NCI-H2196 treated with DMSO at 0.1 percent for 48 hours (cell line): ENCODE measurements around the gene STIP1.
"Not testable (repeated sequence)": the region's sequence is repeated elsewhere in the genome, so short reads cannot be mapped to it uniquely, and the experiment has no call there.

ENCODE experiments used
- DNase-seq: peaks from one replicate; lab custom pipeline; 2025; ENCODE audit not compliant: unreplicated experiment; lab: John Stamatoyannopoulos, UW

The STIP1 gene

DNA sequence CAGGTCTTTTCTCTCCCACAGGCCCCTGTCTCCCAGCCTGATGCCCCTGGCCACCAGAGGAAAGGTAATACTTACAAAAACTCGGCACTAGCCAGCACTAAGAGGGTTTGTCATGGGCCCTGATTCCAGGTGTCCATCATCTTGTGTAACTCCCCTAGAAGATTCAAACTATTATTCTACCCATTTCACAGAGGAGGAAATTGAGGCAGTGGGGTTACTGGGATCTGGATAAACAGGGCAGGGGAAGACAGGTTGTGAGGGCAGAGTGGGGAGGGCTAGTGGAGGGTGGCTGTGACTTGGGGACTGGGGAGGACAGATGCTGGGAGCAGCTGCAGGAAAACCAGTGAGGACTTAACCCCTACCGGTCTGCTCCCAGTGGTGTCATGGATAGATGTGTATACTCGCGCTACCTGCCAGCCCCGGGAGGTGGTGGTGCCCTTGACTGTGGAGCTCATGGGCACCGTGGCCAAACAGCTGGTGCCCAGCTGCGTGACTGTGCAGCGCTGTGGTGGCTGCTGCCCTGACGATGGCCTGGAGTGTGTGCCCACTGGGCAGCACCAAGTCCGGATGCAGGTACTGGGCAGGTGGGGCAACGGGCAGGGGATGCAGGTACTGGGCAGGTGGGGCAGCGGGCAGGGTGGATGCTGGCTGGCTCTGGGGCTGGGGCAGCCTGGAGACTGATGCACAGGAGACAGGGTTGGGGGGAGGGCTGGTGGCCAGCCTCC, 49.6 kb downstream of the STIP1 start:
- no peak for DNase-seq

DNA sequence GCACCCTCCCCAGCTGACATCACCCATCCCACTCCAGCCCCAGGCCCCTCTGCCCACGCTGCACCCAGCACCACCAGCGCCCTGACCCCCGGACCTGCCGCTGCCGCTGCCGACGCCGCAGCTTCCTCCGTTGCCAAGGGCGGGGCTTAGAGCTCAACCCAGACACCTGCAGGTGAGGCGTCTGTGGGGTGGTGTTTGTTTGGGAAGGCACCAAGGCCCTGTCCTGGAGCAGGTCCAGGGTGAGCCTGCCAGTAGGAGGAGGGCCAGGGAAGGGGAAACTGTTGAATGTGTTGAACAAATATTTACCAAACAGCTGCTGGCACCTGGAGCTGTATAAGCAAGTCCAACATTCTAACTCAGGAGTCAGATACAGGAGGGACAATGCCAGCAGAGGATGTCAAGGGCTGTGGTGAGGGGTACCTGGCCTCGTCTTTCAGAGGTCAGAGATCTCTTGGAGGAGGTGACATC, 51.5 kb downstream of the STIP1 start:
- DNase-seq: peak; percentile 95

DNA sequence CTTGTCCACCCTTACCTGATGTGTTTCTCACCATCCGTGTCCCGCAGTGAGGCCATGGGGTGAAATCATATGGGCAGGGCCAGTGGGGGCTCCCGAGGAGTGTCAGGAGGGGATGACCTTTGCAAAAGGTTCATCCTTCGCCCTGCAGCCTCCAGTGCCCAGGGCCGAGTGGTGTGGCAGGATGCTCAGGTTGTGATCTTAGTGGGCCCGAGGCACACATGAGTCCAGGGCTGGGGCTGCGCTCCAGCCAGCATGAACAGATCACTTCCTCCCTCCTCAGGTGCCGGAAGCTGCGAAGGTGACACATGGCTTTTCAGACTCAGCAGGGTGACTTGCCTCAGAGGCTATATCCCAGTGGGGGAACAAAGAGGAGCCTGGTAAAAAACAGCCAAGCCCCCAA, 52.1 kb downstream of the STIP1 start:
- DNase-seq: no peak

DNA sequence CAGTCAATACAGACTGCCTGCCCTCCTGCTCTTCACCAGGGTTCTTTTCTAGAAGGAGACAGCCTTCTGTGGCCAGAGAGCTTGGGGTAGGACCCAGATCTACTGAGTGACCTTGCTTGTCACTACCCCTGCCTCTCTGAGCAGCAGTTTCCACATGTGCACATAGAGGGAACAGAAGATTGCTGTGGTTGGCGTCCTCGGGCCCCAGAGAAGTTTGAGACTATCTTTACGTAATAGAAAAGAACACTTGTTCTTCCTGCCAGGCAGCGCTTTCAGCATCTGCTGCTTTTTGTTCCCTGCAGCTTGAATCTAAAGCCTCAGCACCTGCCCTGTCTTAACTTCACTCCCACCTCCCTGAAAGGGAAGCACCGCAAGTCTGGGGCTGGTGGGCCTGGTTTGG, 53.0 kb downstream of the STIP1 start:
- DNase-seq: no peak

DNA sequence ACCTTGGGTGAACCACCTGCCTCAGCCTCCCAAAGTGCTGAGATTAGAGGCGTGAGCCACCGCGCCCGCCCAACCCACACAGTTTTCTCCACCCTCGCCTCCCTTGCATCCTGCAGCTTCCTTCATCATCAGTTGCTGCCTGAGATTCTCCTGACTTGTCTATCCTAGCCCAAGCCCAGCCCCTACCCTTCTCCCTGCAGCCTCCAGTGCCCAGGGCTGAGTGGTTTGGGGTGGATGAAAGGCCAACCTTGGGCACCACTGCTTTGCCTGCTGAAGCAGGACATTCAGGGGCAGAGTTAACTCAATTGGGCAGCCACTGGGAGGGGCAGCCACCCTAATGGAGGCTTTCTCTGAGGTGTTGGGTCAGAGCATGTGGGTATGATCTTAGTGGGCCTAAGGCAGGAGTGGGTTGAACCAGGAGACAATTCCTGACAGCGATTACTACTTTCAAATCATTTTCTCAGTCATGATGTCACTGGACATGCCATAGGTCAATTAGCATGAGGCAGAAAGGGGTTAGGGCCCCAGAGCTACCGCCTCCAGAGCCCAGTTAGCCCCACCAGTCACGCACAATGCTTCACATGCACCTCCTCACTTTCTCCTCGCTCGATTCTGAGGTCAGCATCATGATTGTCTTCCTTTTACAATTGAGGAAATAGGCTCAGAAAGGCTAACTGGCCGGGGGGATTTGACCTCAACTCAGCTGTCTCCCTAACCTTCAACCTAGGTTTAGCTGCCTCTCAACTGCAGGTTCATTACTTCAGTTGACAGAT, 53.9 kb downstream of the STIP1 start:
- no peak for DNase-seq

DNA sequence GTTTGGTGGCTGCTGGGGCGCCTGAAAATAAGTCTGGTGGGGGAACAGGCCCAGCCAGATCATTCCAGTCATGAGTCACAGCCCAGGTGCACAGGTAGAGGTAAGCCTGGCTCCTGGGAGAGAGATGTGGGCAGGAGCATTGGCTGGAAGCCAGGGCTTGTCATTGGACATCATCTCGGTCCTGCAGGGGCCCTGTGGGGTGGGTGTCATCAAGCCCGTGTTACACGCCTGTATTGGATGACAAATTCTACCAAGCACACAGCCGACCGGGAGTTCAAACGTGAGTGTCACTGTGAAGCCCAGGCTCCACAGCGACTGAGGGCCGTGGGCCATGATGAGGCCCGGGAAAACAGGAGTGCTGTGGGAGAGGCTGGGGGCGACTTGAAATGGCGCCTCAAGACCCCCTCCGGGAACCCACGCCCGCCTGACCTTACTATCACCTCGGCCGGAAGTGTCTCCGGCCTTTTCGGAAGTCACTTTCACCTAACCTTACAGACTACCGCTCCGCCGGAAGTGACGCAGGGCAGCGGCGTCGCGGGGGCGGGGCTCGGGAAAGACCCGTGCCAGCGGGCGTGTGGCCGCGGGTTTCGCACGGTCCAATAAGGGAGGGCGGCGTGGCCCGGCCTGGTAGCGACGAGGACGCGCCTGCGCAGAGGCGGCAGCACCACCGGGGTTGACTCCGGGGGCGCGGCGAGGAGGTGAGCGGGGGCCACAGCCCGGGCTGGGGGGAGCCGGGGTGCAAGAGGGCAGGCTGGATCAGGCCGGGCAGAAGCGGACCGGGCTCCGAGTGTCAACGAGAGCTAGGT, 54.7 kb downstream of the STIP1 start, which contains the start of gene FKBP2:
FKBP2 (plus strand) TSS at position 661 of the 806 bp plus-strand sequence. CDS start 1,293 bp downstream, outside the sequence.
- DNase-seq: peak; percentile 95

DNA sequence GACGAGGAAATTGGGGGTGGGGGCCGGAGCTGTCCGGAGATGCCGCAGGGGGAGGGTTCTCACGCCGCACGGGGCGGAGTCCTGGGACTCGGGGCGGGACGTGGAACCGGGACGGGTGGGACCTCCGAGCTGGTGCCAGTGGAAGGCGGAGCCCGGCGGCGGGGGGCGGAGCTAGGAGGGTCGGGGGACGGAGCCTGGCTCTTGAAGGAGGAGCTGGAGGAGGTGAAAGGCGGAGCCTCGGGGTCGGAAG, 55.2 kb downstream of the STIP1 start:
- peak; percentile 94 for DNase-seq

DNA sequence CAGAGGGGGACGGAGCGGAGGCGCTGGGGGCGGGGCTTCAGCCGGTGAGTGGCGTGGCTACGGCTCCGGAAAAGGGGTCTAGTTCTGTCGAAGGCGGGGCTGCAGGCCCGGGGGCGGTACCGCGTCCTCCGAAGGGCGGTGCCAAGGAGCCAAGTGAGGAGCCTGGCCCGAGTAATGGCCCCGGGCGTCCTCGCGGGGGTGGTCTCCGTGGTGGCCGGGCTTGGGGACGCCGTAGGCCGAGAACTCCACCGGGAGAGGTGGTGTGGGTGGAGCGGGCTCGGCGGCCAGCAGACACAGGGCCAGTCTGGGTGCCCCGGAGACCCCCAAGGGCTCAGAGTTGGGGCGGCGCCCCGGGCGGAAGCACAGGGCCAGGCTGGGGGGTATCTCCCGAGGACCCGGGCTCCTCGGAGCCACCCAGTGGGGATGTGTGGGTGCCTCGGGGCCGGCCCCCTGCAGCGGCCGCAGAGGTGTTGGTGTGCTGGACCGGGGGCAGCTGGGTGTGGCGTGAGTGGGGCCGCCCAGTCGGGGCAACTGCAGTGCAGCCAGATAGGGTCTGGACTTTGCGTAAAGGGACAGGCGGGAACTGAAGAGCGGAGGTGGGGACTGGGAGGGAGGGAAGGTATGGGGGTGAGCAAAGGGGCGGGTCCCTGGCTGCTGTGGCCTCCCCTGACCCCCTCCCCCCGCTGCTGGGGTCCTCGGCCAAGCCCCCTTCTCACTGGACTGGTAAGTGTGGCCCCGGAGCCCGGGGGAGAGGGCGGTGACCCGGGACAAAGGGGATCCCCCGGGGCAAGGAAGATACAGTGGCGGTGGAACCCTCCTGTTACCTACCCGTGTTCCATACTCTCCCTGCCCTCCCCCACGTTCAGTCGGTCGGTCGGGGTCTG, 55.8 kb downstream of the STIP1 start:
- DNase-seq: no peak

DNA sequence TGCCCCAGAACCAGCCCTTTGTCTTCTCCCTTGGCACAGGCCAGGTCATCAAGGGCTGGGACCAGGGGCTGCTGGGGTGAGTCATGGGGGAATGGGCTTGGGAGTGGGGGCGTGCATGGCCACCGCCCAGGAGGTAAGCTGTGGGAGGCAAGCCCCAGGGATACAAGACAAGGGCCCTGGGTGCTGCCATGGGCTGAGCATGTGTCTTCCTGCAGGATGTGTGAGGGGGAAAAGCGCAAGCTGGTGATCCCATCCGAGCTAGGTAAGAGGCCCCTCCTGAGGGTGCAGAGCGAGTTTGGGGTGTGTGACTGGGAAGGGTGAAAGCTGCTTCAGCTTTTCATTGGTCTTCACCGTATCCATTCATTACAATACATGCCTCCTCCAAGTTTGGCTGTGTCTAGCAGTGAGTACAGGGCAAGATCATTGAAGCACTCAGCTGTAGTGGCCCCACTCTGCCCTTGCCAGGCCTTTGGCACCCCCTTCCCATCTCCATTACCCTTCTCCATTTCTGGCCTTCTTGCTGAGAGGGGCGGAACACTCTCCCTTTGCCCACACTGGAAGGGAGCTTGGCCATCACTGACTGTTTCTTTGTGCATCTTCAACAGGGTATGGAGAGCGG, 57.4 kb downstream of the STIP1 start:
- no peak for DNase-seq

DNA sequence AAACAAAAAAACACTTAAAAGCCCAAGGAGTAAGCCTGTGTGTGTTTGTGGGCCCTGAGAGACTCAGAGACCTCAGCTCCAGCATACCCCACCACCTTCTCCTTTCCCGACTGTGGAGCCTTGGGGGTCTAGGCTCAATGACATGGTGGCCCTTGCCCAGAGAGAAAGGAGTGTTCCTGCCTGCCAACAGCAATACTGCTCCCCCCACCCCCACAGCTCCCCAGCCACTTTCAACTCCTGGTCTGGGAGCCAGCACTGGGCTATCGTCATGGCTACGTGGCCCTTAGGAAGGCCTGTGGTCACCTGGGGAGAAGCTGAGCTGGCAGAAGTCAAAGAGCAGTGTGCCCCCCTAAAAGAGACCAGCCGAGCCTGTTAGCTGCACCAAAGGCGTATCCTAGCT, 58.1 kb downstream of the STIP1 start:
- no peak for DNase-seq

DNA sequence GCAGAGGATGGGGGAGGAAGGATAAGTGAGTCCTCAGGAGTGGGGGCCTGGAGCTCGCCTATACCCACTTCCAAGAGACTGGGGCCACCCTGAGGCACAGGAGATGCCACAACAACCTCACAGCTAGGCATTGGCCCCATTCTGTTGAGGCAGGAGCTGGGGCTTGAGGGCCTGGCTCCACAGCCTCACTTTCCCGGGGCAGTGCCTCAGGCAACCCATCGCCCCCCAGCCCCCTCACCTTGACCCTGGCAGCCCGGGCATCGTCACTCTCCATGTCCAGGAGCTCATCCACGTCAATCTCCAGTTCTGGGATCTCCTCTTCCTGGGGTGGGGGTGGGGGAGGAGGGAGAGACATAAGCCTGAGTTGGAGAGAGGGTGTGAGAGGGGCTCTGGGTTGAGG, 59.0 kb downstream of the STIP1 start:
- DNase-seq: no peak

DNA sequence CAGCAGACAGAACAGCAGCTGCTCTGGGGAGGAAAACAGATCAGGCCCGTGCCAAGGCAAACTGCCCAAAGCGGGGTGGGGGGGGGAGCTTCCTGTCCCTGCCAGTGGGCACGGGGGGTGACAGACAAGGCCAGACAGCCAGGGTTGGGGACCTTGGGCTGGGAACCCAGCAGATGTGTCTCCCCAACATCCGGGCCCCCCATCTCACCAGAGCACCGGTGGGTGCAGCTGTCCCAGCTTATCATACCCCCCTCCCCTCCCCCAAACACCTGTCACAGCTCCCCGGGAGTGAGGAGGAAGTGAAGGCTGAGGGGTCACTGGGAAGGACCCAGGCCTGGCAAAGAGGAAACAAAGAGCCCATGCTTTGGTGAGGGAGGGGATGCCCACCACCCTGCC, 59.4 kb downstream of the STIP1 start:
- DNase-seq: peak; percentile 30

DNA sequence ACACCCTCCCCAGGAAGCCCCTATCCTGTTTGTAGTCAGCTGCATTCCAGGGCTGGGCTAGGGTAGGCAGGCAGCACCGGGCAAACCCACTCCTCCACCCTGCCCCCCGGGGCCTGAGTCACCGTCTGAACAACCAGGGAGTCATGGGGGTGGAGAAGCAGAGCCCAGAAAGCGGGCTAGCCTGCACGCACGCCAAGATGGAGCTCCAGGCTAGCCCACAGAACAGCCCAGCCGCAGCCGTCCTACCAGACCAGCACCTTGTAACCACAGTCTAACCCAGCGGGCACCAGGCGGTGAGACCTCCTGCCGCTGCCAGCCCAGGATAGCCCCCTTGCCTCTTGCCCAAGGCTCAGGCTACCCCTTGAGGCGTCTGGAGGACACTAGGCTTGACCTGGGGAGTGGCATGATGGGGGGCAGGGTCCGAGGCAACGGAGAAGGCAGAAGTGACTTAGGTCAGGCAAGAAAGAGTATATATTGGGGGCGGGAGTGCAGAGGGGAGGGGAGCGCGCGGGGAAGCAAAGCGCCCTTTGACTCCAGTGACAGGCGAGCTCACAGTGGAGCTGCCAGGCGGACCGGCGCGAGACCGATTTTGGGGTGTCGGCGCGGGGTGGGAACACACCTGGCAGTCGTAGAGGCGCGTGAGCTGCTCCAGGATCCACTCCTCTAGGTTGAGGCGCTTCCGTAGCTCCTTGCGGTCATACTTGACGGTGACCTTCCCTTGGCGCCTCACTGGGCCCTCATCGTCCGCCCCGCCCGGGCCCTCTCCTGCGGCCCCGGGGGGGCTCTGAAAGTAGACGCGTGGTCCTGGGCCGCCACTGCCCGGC, 60.0 kb downstream of the STIP1 start:
- DNase-seq: peak; percentile 37

DNA sequence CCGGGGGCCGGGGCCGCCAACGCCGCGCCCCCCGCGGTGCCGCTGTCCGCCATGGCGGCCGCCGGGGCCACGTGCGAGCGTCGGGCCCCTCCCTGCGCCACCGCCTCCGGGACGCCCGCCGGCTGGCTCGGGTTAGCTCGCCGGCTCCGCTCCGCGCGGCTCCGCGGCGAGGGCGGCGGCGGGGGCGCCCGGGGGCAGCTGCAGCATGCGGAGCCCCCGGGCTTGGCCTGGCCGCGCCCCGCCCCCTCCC, 60.6 kb downstream of the STIP1 start:
- DNase-seq: not testable (repeated sequence)

DNA sequence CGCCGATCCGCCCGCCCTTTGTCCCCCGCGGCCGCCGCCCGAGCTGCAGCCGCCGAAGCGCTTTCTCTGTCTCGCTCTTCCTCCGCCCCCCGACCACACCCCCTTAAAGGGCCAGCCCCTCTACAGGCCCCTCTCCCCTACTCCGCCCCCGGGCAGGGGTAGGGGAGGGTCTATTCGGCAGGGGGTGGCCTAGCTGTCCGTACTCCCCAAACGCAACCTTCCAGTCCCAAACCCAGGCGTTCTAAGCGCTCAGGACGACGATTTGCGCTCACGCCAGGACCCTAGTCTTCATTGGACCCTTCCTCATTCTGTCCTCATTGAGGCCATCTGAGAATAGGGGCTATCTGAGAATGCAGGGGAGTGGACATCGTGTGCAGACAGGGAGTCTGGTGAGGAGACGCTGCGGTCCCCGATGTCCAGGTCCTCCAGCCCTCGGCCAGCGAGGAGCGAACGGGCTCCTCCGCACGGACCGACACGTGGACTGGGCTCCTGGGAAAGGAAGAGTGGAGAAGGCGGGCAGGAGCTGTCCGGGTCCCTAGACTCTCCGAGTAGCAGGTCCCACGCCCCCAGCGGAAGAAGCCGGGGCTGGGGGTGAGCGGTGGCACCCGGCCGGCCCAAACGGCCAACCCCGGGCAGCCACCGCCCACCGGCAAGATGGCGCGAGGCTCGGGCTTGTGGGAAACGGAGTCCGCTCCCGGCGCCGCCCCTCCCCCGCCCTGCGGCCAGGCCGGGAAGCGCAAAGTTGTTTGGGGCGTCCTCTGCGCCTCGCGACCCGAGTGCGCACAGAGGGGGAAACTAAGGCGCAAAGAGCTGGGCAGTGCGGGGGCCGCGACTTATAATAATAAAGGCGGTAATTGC, 61.1 kb downstream of the STIP1 start, which contains the start of gene PPP1R14B:
PPP1R14B (minus strand) TSS at position 73 of the 858 bp plus-strand sequence. CDS start 270 bp downstream, outside the sequence.
- peak; percentile 76 for DNase-seq

DNA sequence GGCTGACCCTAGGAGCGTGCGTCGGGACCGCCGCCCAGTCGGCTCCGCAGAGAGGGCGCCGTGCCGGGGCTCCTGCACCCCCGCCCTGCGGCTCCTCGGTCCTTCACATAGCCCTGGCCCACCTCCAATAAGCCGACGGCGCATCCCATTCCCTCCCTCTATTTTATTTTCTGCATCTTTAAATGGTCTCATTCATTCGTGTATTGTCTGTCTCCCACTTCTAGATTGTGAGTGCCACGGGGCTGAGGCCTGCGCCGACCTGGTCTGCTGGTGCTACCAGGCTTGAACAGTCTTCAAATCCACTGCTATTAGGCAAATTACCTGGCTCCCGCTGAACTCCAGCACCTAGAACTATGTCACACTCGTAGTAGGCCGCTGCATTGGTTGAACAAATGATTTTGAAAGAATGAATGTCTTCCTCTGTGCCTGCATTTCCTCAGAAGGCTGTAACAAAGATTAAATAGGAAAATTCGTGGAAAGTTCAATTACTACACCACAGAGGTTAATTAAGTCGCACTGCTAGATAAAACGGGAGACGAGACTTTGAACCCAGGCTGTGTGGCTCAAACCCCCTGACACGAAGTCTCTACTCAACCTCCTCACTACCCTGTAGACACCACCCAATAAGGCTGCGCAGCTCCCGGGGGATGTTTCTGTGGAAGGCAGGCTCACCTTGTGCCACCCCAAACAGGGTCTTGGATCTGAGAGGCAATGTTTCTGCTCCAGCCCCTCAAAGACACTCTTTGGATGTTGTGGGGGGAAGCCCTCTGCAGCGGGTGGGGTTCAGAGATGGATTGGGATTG, 62.0 kb downstream of the STIP1 start:
- DNase-seq: no peak

DNA sequence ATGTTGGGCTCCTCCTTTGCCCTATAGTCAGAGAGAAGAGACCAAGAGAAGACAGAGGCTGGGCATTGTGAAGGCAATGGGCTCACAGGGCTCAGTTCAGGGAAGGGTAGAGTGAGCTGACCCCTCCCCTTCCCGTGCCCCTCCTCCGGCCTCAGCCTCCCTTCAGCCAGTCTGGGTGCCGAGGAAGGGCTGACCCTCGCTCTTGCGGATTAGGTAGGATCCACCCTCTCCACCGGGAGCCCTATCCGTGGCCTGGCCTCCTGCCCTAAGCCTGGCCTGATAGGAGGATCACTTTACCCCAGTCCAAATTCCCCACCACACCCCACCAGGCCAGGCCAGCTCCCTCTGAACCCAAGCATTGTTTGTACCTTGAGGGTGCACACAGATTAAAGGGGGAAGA, 62.6 kb downstream of the STIP1 start:
- DNase-seq: no peak

DNA sequence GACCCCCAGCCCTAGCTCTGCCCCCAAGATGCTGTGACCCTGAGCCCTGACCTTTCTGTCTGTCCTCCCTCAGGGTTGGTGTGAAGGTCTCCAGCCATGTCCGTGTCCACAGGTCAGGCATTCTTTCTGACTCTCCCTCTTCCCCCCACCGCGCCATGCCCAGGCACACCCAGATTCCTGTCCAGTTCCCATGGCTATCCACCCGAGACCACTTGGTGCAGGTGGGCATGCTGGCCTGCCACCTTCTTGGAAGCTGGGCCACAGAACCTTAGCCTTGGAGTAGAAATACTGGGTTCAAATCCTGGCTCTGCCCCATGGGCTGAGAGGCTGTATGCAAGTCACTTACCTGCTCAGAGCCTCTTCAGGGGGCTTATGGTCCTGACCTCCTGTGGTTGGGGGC, 63.1 kb downstream of the STIP1 start:
- no peak for DNase-seq
